ENCODE data around the gene MRPL20. TPM values are rescaled to one million over a fixed set of nuclear protein-coding genes. Genes with fewer than 3 reads are reported as not detected.

The MRPL20 gene
- total RNA-seq, 1 donor from 2014 or later: 117 TPM

GRCh38 chr1:1440262-1441001 is 33.3 kb upstream of the MRPL20 start:
- DNase-seq (ENCODE audit: low read depth, low spot score): no peak
- TF ChIP-seq CTCF (conservative IDR thresholded peaks at IDR 0.05): no peak
- Mint-ChIP-seq H3K4me1 (peaks cover 4% of the 10 kb centered on the region), H3K27me3 (ENCODE audit: low read depth) (peaks cover 7% of the 10 kb centered on the region), H3K36me3 (ENCODE audit: low read depth) (no peaks in the 10 kb centered on the region), H3K27ac (ENCODE audit: unreplicated experiment) (peak overlapping the region; percentile 19), H3K4me3 (peak overlapping the region; percentile 59), H3K9me3 (no peaks in the 10 kb centered on the region)

GRCh38 chr1:1439546-1440261 is 32.6 kb upstream of the MRPL20 start:
- no peaks in the 10 kb centered on the region for H3K36me3 Mint-ChIP-seq (ENCODE audit: low read depth)
- H3K9me3 Mint-ChIP-seq: no peaks in the 10 kb centered on the region
- peaks cover 11% of the 10 kb centered on the region for H3K27me3 Mint-ChIP-seq (ENCODE audit: low read depth)
- no peak for TF ChIP-seq CTCF (conservative IDR thresholded peaks at IDR 0.05)
- H3K4me3 Mint-ChIP-seq: no peak overlapping the region
- peaks cover 8% of the 10 kb centered on the region for H3K4me1 Mint-ChIP-seq
- no peak overlapping the region for H3K27ac Mint-ChIP-seq (ENCODE audit: unreplicated experiment)
- DNase-seq (ENCODE audit: low read depth, low spot score): no peak

GRCh38 chr1:1438531-1439381 is 31.7 kb upstream of the MRPL20 start:
- no peak for TF ChIP-seq CTCF (conservative IDR thresholded peaks at IDR 0.05)
- DNase-seq (ENCODE audit: low read depth, low spot score): no peak
- Mint-ChIP-seq H3K36me3 (ENCODE audit: low read depth) (no peaks in the 10 kb centered on the region), H3K27me3 (ENCODE audit: low read depth) (peaks cover 11% of the 10 kb centered on the region), H3K9me3 (no peaks in the 10 kb centered on the region), H3K4me3 (peak overlapping the region; percentile 34), H3K4me1 (peaks cover 8% of the 10 kb centered on the region), H3K27ac (ENCODE audit: unreplicated experiment) (no peak overlapping the region)

GRCh38 chr1:1437904-1438376 is 30.8 kb upstream of the MRPL20 start:
- H3K4me3 Mint-ChIP-seq: no peak overlapping the region
- H3K36me3 Mint-ChIP-seq (ENCODE audit: low read depth): no peaks in the 10 kb centered on the region
- no peaks in the 10 kb centered on the region for H3K9me3 Mint-ChIP-seq
- no peak for TF ChIP-seq CTCF (conservative IDR thresholded peaks at IDR 0.05)
- peaks cover 10% of the 10 kb centered on the region for H3K4me1 Mint-ChIP-seq
- DNase-seq (ENCODE audit: low read depth, low spot score): no peak
- H3K27me3 Mint-ChIP-seq (ENCODE audit: low read depth): peaks cover 12% of the 10 kb centered on the region
- H3K27ac Mint-ChIP-seq (ENCODE audit: unreplicated experiment): no peak overlapping the region

All from neural crest cell (in vitro differentiated cells).